Mucosa of rectum (tissue), 2 donors: ENCODE results near the gene CFAP57.

ENCODE experiments used
- H3K27ac ChIP-seq, 2 donors: one replicate each; pipeline ENCODE4 v1.7.0; 2013; ENCODE audit warnings: inconsistent platforms in 2 of 2, low read depth in 2 of 2, low read length in 2 of 2
- H3K27me3 ChIP-seq, 2 donors: one replicate each; pipeline ENCODE4 v1.7.0; 2013; ENCODE audit warnings: low read length in 2 of 2; ENCODE audit not compliant: control insufficient read depth in 2 of 2, insufficient read depth in 2 of 2
- H3K36me3 ChIP-seq, 2 donors: one replicate each; pipeline ENCODE4 v1.7.0; 2013; ENCODE audit warnings: low read length in 2 of 2; ENCODE audit not compliant: control insufficient read depth in 2 of 2, insufficient read depth in 2 of 2
- H3K4me1 ChIP-seq, 2 donors: one replicate each; pipeline ENCODE4 v1.7.0; 2013; ENCODE audit warnings: low read length in 2 of 2, mild to moderate bottlenecking in 1 of 2; ENCODE audit not compliant: control insufficient read depth in 2 of 2, insufficient read depth in 2 of 2
- H3K4me3 ChIP-seq, 2 donors: one replicate each; pipeline ENCODE4 v1.7.0; 2013; ENCODE audit warnings: low read length in 2 of 2
- H3K9ac ChIP-seq, 2 donors: one replicate each; pipeline ENCODE4 v1.7.0; 2013; ENCODE audit warnings: low read length in 2 of 2, low read depth in 1 of 2, mild to moderate bottlenecking in 1 of 2
- H3K9me3 ChIP-seq, 2 donors: one replicate each; pipeline ENCODE4 v1.7.0; 2013; ENCODE audit warnings: low read length in 2 of 2; ENCODE audit not compliant: control insufficient read depth in 2 of 2
- donor health status: healthy.
- donor health status: Normal muscosa, but diverticular disease.

CFAP57 gene

GRCh38 chr1:43293896-43294760 is 122.0 kb downstream of the CFAP57 start:
- Histone ChIP-seq H3K36me3 (no peaks in the 10 kb centered on the region), H3K9me3 (no peaks in the 10 kb centered on the region), H3K4me3 (no peak overlapping the region), H3K27ac (peak overlapping the region; percentile 59 to 73), H3K4me1 (peaks cover 24 to 48% of the 10 kb centered on the region in 2 donors), H3K9ac (peak overlapping the region in 1 of 2 donors; percentile 28), H3K27me3 (no peaks in the 10 kb centered on the region)

DNA sequence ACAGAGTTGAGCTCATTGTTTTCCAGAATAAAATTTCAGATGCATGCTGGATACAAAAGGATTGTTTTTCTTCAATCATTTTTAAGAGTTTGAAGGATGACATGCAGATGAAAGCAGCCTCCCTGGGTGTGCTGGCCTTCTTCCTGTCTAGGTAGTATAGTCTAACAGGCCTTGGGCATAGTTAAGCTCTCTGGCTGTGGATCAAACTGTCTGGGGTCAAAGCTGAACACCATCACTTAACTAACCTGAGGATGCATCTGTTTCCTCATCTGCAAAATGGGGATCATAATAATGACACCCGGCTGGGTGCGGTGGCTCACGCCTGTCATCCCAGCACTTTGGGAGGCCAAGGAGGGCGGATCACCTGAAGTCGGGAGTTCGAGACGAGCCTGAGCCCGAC is 122.6 kb downstream of the CFAP57 start:
- peak overlapping the region; percentile 59 to 73 for H3K27ac ChIP-seq
- no peaks in the 10 kb centered on the region for H3K9me3 ChIP-seq
- peaks cover 24 to 46% of the 10 kb centered on the region in 2 donors for H3K4me1 ChIP-seq
- H3K9ac ChIP-seq, result peak overlapping the region in 1 of 2 donors; percentile 7
- no peak overlapping the region for H3K4me3 ChIP-seq
- no peaks in the 10 kb centered on the region for H3K36me3 ChIP-seq
- no peaks in the 10 kb centered on the region for H3K27me3 ChIP-seq

DNA sequence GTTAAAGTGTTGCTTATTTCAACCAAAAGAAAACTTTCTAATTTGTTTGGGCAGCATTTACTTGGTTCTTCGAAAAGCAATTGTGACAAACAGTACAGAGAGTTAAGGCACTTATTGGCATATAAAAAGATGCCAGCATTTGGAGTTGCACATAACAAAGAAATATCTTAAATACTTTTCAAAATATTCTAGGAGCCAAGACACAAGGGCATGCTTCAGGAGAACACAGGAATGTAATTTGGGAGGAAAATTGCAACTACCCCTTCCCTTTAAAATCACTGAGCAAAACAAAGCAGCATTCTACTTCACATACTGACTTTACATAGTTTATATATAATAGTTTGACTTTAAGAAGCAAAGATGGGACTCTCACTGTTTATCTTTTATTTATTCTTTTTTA is 124.1 kb downstream of the CFAP57 start:
- no peak overlapping the region for H3K27ac ChIP-seq
- no peak overlapping the region for H3K9ac ChIP-seq
- no peaks in the 10 kb centered on the region for H3K36me3 ChIP-seq
- H3K4me1 ChIP-seq, result peaks cover 20 to 37% of the 10 kb centered on the region in 2 donors
- no peak overlapping the region for H3K4me3 ChIP-seq
- H3K27me3 ChIP-seq, result no peaks in the 10 kb centered on the region
- no peaks in the 10 kb centered on the region for H3K9me3 ChIP-seq

DNA sequence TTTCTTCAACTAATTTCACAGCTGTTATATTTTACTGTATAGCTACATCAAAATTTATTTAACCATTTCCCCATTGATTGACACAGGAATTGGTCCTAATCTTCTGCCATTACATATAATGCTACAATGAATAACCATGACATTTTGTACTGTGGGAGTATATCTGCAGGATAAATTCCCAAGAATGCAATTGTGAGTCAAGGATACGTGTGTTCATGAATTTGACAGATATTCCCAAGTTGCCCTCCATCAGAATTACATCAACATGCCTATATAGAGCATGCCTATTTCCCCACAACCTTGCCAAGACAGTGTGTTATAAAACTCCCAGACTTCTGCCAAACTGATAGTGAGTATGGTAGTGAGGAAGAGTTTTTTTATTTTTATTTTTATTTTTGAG is 125.9 kb downstream of the CFAP57 start:
- H3K9me3 ChIP-seq, result no peaks in the 10 kb centered on the region
- no peak overlapping the region for H3K4me3 ChIP-seq
- no peak overlapping the region for H3K27ac ChIP-seq
- no peaks in the 10 kb centered on the region for H3K27me3 ChIP-seq
- peaks cover 30 to 42% of the 10 kb centered on the region in 2 donors for H3K4me1 ChIP-seq
- H3K36me3 ChIP-seq, result no peaks in the 10 kb centered on the region
- no peak overlapping the region for H3K9ac ChIP-seq

DNA sequence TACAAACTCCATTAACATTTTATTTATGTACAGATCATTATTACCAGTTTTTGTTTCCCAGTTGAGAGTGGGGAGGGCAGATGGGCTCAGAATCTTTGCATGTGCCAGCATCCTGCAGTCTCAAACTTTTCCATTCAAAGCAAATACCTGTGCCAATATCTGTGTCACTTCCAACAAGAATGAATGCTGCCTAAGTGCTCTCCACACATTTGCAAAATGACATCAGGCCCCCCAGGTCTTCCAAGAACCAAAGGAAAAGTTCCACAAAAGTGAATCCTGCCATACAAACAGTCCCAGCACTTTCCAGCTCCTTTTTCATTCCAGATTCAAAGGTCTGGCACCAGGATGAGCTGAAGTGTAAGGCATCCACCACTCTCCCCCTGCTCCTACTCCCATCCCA is 127.0 kb downstream of the CFAP57 start:
- Histone ChIP-seq H3K27me3 (no peaks in the 10 kb centered on the region), H3K9ac (no peak overlapping the region), H3K27ac (no peak overlapping the region), H3K4me1 (peaks cover 35 to 42% of the 10 kb centered on the region in 2 donors), H3K4me3 (no peak overlapping the region), H3K36me3 (no peaks in the 10 kb centered on the region), H3K9me3 (no peaks in the 10 kb centered on the region)

- no peaks in the 10 kb centered on the region for H3K27me3 ChIP-seq
- peak within 1 kb of the TSS in 1 of 2 donors; percentile 17 for H3K4me3 ChIP-seq
- H3K9ac ChIP-seq, result peak within 1 kb of the TSS in 1 of 2 donors; percentile 34
- H3K36me3 ChIP-seq, result no peaks in the 10 kb centered on the region
- no peaks in the 10 kb centered on the region for H3K9me3 ChIP-seq
- H3K27ac ChIP-seq, result peak within 1 kb of the TSS; percentile 73 to 83
- H3K4me1 ChIP-seq, result peaks cover 29 to 33% of the 10 kb centered on the region in 2 donors
These were observed 128.4 kb downstream of the CFAP57 start, which contains the start of gene TIE1 for GRCh38 chr1:43300378-43301094. TIE1 (plus strand) TSS chr1:43300982; CDS start chr1:43301072, 90 bp downstream.

DNA sequence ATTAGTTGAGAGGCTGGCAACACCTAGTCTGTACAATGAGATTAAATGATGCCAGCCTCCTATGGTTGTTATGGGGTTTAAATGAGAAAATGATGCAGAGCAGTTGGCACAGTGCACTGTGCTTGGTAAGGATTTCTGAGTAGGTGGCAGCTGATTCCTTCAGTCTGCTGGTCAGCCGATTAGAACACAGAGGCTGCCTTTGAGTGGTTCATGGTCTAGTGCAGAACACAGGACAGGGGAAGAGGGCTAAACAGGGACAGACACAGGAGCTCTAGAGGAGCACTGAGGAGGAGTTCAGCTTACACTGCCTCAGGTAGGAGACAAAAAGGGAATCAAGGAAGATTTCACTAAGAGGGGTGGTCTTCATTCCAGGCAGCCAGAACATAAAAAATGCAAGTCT is 130.1 kb downstream of the CFAP57 start:
- H3K27ac ChIP-seq, result peak overlapping the region; percentile 73 to 83
- H3K4me1 ChIP-seq, result peaks cover 25 to 28% of the 10 kb centered on the region in 2 donors
- no peaks in the 10 kb centered on the region for H3K36me3 ChIP-seq
- H3K9ac ChIP-seq, result peak overlapping the region; percentile 26 to 34
- no peaks in the 10 kb centered on the region for H3K27me3 ChIP-seq
- H3K4me3 ChIP-seq, result peak overlapping the region in 1 of 2 donors; percentile 41
- no peaks in the 10 kb centered on the region for H3K9me3 ChIP-seq

- H3K9ac ChIP-seq, result peak overlapping the region; percentile 26 to 44
- no peaks in the 10 kb centered on the region for H3K9me3 ChIP-seq
- H3K4me1 ChIP-seq, result peaks cover 25 to 28% of the 10 kb centered on the region in 2 donors
These were observed 130.8 kb downstream of the CFAP57 start for GRCh38 chr1:43302721-43303470.

DNA sequence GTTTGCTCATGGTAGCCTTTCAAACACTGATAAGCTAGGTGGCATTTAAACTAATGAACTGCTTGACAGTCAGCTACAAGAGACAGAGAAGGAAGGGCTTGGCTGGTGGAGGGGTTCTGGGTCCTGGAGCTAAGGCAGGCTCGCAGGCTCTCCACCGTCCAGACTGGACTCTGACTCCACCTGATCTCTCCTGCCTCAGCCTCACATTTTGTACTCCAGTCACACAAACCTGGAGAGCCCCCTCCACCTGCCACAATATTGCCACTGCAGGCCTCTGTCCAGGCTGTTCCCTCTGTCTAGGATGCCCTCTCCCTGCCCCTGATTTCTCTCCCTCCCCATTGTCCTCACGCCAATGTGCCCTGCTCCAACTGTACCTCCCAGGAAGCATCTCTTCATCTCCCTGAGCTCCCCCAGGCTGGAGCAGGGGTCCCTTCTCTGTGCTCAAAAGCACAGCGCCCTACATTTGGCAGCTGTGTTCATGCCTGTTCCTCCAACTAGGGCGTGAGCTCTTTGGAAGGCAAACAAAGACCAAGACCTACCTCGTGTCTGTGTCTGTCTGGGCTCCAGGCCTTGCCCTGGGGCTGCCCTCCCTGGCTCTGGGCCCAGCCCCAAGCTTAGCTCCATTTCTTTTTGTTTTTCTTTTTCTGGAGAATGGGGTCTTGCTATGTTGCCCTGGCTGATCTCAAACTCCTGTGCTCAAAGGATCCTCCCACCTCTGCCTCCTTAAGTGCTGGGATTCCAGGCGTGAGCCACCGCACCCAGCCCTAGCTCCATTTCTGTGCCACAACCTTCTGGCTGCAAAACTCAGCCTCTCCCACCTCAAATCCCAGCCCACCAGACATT is 131.6 kb downstream of the CFAP57 start:
- H3K36me3 ChIP-seq, result no peaks in the 10 kb centered on the region
- H3K27ac ChIP-seq, result peak overlapping the region; percentile 81 to 83
- H3K9me3 ChIP-seq, result no peaks in the 10 kb centered on the region
- H3K4me3 ChIP-seq, result peak overlapping the region in 1 of 2 donors; percentile 17
- no peaks in the 10 kb centered on the region for H3K27me3 ChIP-seq
- peak overlapping the region in 1 of 2 donors; percentile 44 for H3K9ac ChIP-seq
- H3K4me1 ChIP-seq, result peaks cover 25 to 28% of the 10 kb centered on the region in 2 donors

More at GRCh38 chr1:43302721-43303470, 130.8 kb downstream of the CFAP57 start:
- Histone ChIP-seq H3K36me3 (no peaks in the 10 kb centered on the region), H3K27me3 (no peaks in the 10 kb centered on the region), H3K4me3 (peak overlapping the region in 1 of 2 donors; percentile 41), H3K27ac (peak overlapping the region; percentile 83)
